NCI-H2107 (cell line): ENCODE data around the gene MAGEA3.
"Not testable (repeated sequence)": the region's sequence is repeated elsewhere in the genome, so short reads cannot be mapped to it uniquely, and the experiment has no call there.

Experiments used
- DNase-seq: peaks from one replicate; lab custom pipeline; 2025; lab: John Stamatoyannopoulos, UW

The MAGEA3 gene, protein sequence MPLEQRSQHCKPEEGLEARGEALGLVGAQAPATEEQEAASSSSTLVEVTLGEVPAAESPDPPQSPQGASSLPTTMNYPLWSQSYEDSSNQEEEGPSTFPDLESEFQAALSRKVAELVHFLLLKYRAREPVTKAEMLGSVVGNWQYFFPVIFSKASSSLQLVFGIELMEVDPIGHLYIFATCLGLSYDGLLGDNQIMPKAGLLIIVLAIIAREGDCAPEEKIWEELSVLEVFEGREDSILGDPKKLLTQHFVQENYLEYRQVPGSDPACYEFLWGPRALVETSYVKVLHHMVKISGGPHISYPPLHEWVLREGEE

DNA sequence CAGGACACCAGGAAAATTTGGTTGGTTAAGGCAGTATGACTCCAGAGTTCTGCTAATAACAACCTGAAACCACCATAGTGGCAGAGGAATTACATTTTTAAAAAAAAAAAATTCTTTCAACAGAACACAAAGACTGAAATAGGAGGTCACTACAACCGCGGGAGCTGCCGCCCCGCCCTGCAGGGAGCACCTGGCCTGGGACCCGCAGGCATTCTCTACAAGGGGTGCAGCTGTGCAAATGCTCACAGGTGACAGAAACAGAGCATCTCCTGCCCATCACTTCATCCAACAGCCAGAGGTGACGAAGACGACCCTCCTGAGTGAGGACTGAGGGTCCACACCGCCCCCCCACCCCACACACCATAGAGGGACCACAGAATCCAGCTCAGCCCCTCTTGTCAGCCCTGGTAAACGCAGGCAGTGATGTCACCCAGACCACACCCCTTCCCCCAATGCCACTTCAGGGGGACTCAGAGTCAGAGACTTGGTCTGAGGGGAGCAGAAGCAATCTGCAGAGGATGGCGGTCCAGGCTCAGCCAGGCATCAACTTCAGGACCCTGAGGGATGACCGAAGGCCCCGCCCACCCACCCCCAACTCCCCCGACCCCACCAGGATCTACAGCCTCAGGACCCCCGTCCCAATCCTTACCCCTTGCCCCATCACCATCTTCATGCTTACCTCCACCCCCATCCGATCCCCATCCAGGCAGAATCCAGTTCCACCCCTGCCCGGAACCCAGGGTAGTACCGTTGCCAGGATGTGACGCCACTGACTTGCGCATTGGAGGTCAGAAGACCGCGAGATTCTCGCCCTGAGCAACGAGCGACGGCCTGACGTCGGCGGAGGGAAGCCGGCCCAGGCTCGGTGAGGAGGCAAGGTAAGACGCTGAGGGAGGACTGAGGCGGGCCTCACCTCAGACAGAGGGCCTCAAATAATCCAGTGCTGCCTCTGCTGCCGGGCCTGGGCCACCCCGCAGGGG, at the start of gene MAGEA3:
Gene MAGEA3, plus strand, starts transcription at position 843 of the 980 bp plus-strand sequence. CDS start 2,039 bp downstream, outside the sequence.
- DNase-seq, result not testable (repeated sequence)

DNA sequence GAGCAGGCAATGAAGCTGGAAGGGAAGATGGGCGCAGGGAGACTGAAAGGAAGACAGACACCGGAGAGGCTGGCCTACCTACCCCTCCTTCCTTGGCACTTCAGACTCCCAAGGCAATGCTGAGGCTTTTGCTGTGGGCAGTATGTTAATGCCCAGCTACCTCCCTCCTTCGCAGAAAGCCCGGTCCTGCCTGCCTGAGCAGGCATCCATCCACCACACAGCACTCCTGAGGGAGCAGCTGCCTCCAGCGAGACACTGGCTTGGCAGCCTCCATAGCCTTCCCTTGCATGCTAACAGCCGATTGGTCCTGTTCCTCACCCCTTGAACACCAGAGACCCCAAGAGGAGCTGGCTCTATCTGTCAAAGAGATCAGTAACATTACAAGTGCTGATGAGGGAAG, 46.5 kb upstream of the MAGEA3 start:
- DNase-seq, result no peak

DNA sequence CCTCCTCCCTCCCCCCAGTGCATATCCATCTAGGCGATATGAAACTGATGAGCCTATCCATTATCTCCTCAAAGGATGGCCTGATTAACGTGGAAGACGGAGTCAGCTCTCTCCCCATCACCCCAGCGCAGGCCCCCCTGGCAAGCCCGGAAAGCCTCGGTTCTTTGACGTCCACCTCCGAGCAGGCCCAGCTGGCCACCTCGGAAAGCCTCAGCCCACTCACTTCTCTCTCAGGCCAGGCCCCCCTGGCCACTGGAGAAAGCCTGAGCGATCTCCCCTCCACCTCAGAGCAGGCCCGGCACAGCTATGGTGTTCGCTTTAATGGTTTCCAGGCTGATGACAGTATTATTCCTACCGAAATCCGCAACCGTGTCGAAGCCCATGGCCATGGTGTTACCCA, 46.1 kb upstream of the MAGEA3 start:
- DNase-seq, result no peak

DNA sequence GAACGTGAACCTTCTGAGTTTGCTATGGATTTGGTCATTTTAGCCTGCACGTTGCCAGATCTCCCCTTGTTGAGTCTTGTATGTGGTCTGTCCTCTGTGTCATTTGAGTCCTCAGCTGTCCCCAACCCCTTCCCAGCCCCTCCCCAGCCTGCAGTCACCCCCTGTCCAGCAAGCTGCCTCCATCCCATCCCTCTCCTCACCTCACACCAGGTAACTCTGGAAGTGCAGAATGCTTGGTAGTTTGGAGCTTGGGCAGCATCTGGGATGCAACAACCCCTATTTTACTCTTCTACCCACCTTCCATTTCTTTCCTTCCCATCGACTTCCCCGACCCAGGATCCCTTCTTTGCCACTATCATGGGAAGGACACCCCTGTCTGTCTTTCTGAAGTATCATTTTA, 42.5 kb upstream of the MAGEA3 start:
- DNase-seq, result no peak

DNA sequence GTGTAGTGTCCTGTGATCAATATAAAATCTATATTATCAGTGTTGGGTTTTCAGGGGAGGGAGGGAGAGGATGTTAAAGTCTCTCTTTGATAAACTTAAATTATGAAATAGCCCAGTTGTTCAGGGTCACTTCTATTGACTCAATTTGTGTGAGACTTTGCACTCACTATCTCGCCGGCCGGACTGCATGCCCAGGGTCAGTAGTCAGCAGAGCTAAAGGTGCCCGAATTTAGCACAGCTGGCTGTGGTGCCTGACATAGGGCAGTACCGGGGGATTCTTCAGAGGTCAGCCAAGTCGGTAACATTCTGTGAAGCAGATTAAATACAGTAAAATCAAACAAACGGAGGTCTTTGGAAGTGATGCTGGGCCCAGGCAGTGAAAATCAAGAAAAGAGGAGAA, 41.7 kb upstream of the MAGEA3 start:
- DNase-seq, result no peak

DNA sequence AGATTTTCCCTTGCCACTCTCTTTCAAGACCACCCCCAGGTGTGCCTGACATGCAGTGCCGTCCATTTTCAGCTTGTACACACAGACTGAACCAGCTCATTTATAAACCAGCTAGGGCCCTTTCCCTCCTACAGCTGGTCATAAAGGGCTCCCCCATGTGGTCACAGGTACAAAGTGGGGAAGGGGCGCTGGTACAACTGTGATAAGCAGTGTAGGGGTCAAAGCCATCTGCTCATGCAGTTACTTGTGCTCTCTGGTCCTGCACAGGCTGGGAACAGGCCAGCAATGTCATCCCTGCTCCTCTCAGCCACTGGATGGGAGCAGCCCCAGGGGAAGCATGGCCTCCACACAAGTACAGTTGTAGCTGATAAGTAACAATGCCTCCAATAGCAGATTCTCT, 40.3 kb upstream of the MAGEA3 start:
- DNase-seq, result no peak

DNA sequence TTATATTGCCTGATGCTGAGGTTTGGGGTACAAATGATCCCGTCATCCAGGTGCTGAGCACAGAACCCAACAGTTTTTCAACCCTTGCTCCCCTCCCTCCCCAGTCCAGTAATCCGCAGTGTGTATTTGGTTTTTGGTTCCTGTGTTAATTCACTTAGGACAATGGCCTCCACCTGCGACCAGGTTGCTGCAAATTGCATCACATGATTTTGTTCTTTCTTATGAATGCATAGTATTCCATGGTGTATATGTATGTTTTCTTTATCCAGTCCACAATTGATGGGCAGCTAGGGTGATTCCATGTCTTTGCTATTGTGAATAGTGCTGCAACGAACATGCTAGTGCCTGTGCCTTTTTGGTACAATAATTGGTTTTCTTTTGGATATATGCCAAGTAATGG, 35.5 kb upstream of the MAGEA3 start:
- DNase-seq, result no peak

DNA sequence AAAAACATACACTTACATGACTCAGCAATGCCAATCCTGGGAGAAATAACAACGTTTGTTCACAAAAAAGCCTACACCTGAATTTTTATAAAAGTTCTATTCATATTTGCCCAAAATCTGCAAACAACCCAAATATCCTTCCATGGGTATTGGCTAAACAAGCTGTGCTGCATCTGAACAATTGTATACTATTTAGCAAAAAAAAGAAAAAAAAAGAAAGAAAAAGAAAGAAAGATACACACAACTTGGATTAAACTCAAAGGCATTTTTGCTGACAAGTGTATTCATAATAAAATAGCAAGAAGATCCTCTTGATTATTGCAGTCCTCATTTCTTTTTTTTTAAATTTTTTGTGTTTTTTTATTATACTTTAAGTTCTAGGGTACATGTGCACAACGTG, 24.5 kb upstream of the MAGEA3 start:
- DNase-seq, result no peak

DNA sequence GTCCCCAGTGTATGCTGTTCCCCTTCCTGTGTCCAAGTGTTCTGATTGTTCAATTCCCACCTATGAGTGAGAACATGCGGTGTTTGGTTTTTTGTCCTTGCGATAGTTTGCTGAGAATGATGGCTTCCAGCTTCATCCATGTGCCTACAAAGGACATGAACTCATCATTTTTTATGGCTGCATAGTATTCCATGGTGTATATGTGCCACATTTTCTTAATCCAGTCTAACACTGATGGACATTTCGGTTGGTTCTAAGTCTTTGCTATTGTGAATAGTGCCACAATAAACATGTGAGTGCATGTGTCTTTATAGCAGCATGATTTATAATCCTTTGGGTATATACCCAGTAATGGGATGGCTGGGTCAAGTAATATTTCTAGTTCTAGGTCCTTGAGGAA, 23.9 kb upstream of the MAGEA3 start:
- DNase-seq, result not testable (repeated sequence)

DNA sequence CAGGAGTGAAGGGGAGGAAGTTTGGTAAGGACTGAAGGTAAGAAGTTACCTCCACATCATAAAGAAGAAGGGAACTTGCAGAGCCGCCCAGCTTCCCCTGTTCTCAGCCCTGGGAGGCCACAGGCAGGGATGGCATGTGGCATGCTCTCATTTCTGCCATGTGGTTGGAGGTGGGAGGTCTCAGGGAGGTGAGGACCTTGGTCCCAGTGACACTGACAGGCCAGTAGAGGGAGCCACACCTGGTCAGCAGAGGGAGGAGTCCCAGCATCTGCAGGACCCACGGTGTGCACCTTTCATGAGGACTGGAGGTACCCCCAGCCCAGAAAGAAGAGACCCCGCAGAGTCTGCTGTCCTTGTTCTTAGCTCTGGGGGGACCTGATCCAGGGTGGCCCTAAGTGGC, 17.6 kb upstream of the MAGEA3 start:
- not testable (repeated sequence) for DNase-seq

DNA sequence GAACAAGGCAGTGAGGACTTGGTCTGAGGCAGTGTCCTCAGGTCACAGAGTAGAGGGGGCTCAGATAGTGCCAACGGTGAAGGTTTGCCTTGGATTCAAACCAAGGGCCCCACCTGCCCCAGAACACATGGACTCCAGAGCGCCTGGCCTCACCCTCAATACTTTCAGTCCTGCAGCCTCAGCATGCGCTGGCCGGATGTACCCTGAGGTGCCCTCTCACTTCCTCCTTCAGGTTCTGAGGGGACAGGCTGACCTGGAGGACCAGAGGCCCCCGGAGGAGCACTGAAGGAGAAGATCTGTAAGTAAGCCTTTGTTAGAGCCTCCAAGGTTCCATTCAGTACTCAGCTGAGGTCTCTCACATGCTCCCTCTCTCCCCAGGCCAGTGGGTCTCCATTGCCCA, 1.8 kb downstream of the MAGEA3 start:
- DNase-seq, result not testable (repeated sequence)

DNA sequence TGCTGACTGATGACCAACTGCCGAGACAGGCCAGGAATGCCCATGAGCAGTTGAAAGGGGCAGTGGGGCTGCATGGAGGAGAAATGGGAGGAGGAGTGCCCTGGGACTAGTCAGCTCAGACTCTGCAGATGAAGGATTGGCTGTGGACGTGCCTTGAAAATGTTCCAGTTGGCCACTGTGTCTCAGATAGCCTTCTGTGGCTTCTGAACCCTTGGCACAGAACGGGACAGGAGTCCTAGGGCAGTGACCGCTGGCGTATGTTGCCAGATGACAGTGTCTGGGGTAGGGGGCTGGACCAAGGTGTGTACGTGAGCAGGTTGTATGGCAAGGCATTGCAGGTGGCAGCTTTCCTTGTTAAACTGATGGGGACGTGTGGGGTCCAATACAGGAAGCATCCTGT, 7.9 kb downstream of the MAGEA3 start:
- DNase-seq, result not testable (repeated sequence)

DNA sequence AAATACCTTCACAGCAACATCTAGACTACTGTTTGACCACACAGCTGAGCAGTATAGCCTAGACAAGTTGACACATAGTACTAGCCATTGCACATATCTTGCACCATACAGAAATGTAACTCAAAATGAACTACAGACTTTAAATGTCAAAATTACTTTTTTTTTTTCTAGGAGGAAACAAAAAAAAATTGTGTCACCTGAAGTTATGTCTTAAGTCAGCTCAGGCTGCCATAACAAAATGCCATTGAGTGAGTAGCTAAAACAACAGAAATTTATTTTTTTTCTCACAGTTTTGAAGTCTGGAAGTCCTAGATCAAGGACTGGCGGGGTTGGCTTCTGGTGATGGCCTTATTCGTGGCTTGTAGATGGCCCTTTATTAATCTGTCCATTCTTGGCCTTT, 10.6 kb downstream of the MAGEA3 start, which contains the start of gene CSAG2:
Gene CSAG2, minus strand, starts transcription at position 101 of the 400 bp plus-strand sequence. CDS start 161 bp downstream, outside the sequence.
- DNase-seq, result not testable (repeated sequence)

DNA sequence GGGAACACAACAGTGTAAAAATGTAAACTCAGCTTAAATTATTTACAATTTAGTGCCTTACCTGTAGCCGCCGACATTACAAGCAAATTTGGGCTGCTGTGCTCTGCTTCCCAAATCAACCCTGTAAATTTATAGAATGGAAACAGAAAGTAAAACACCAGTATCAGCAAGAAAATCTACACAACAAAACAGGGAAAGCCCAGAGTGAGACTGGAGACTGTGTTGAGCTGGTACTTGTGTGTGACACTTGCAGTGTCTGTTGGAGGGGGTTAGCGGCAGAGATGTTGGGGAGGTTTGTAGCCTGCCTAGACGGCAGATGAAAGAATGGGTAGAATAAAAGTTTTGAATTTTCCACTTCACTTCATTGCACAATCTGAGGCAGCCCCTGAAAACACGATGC, 14.6 kb downstream of the MAGEA3 start:
- not testable (repeated sequence) for DNase-seq

DNA sequence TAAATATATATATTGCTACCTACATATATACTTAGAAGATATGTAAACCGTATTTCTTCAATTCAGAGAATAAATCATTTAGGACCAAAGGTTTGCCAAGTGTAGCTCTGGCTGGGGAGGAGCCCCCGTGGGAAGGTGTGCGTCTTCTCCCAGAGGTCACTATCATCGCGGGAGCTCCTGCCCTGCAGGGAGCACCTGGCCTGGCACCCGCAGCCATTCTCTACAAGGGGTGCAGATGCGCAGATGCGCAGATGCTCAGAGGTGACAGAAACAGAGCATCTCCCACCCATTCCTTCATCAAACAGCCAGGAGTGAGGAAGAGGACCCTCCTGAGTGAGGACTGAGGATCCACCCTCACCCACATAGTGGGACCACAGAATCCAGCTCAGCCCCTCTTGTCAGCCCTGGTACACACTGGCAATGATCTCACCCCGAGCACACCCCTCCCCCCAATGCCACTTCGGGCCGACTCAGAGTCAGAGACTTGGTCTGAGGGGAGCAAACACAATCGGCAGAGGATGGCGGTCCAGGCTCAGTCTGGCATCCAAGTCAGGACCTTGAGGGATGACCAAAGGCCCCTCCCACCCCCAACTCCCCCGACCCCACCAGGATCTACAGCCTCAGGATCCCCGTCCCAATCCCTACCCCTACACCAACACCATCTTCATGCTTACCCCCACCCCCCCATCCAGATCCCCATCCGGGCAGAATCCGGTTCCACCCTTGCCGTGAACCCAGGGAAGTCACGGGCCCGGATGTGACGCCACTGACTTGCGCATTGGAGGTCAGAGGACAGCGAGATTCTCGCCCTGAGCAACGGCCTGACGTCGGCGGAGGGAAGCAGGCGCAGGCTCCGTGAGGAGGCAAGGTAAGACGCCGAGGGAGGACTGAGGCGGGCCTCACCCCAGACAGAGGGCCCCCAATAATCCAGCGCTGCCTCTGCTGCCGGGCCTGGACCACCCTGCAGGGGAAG, 15.5 kb downstream of the MAGEA3 start, which contains the start of gene MAGEA2B:
Gene MAGEA2B, plus strand, starts transcription at position 814 of the 973 bp plus-strand sequence. CDS start 2,479 bp downstream, outside the sequence.
- DNase-seq, result not testable (repeated sequence)

DNA sequence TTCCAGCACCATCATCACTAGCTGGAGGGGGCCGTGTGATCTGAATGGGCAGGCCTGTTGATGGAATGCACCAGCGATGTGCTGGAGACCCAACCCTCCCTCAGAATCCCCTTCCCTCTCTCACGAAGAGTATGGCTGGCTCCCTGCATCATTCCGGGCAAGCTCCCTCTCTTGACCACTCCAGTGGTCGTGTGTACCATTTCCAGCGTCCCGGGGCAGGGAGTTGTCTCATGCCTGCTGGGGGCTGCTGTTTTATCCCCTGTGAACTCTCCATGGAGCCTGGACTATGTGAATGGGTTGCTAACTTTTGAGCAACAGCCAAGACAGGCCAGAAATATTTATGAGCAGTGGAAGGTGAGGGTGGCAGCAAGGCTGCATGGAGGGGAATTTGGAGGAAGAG, 26.8 kb downstream of the MAGEA3 start:
- no peak for DNase-seq

DNA sequence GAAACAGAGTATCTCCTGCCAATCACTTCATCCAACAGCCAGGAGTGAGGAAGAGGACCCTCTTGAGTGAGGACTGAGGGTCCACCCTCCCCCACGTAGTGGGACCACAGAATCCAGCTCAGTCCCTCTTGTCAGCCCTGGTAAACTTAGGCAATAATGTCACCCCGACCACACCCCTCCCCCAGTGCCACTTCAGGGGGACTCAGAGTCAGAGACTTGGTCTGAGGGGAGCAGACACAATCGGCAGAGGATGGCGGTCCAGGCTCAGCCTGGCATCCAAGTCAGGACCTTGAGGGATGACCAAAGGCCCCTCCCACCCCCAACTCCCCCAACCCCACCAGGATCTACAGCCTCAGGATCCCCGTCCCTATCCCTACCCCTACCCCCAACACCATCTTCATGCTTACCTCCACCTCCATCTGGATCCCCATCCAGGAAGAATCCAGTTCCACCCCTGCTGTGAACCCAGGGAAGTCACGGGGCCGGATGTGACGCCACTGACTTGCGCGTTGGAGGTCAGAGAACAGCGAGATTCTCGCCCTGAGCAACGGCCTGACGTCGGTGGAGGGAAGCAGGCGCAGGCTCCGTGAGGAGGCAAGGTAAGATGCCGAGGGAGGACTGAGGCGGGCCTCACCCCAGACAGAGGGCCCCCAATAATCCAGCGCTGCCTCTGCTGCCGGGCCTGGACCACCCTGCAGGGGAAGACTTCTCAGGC, 34.8 kb downstream of the MAGEA3 start, which contains the start of the genes CSAG1 and MAGEA12:
Gene CSAG1, minus strand, starts transcription at position 461 of the 715 bp plus-strand sequence. CDS start 1,261 bp downstream, outside the sequence.
Gene MAGEA12, plus strand, starts transcription at position 497 of the 715 bp plus-strand sequence. CDS start 2,405 bp downstream, outside the sequence.
- DNase-seq, result no peak

DNA sequence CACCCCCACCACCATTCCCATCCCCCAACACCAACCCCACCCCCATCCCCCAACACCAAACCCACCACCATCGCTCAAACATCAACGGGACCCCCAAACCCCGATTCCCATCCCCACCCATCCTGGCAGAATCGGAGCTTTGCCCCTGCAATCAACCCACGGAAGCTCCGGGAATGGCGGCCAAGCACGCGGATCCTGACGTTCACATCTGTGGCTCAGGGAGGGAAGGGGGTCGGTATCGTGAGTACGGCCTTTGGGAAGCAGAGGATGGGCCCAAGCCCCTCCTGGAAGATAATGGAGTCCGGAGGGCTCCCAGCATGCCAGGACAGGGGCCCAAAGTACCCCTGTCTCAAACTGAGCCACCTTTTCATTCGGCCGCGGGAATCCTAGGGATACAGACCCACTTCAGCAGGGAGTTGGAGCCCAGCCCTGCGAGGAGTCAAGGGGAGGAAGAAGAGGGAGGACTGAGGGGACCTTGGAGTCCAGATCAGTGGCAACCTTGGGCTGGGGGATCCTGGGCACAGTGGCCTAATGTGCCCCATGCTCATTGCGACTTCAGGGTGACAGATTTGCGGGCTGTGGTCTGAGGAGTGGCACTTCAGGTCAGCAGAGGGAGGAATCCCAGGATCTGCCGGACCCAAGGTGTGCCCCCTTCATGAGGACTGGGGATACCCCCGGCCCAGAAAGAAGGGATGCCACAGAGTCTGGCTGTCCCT, 35.7 kb downstream of the MAGEA3 start:
- not testable (repeated sequence) for DNase-seq

DNA sequence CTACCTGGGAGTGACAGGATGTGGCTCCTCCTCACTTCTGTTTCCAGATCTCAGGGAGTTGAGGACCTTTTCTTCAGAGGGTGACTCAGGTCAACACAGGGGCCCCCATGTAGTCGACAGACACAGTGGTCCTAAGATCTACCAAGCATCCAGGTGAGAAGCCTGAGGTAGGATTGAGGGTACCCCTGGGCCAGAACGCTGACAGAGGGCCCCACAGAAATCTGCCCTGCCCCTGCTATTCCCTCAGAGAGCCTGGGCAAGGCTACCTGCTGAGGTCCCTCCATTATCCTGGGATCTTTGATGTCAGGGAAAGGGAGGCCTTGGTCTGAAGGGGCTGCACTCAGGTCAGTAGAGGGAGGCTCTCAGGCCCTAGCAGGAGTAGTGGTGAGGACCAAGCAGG, 36.5 kb downstream of the MAGEA3 start:
- DNase-seq, result no peak
